ENCODE results near the gene SPTBN1. TPM values are rescaled to one million over a fixed set of nuclear protein-coding genes. Genes with fewer than 3 reads are reported as not detected.

SPTBN1 gene
- total and polyA plus RNA-seq, 2 of the 13 experiments (the other 11 are each of a cell fraction or from before 2014, with no cell fraction given): 123 to 299 TPM

DNA sequence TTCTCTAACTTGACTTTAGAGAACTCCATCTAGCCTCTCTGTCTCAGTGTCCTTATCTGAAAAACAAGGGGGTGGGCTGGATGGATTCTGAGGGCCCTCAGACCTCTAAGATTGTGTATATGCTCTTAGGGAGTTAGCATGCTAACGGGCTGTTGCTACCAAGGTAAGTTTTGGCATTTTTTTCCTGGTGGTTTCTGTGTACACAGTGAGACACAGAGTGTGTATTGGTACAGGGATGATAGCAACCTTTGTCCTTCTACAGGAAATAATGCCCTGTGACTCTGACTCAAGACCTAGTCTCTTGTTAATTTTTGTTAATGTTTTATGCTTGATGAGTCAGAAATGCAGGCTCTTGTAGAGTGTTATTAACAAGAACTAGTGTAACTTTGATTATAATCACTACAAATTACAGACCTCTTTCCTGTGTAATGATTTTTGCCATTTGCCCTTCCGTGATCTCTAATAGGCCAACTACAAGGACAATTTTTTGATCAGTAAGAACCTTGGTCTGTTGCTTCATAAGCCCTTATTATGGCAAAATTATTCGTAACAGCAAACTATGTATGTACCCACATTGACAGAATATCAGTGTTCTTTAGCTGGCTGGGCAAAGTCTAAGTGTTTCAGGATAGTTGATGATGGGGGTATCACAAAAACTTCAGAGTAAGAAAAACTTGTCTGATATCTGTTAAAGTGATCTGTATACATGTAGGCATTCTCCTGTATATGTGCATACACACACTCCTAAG is 89.7 kb downstream of the SPTBN1 start (continued):
- TF ChIP-seq, protein P1, sequence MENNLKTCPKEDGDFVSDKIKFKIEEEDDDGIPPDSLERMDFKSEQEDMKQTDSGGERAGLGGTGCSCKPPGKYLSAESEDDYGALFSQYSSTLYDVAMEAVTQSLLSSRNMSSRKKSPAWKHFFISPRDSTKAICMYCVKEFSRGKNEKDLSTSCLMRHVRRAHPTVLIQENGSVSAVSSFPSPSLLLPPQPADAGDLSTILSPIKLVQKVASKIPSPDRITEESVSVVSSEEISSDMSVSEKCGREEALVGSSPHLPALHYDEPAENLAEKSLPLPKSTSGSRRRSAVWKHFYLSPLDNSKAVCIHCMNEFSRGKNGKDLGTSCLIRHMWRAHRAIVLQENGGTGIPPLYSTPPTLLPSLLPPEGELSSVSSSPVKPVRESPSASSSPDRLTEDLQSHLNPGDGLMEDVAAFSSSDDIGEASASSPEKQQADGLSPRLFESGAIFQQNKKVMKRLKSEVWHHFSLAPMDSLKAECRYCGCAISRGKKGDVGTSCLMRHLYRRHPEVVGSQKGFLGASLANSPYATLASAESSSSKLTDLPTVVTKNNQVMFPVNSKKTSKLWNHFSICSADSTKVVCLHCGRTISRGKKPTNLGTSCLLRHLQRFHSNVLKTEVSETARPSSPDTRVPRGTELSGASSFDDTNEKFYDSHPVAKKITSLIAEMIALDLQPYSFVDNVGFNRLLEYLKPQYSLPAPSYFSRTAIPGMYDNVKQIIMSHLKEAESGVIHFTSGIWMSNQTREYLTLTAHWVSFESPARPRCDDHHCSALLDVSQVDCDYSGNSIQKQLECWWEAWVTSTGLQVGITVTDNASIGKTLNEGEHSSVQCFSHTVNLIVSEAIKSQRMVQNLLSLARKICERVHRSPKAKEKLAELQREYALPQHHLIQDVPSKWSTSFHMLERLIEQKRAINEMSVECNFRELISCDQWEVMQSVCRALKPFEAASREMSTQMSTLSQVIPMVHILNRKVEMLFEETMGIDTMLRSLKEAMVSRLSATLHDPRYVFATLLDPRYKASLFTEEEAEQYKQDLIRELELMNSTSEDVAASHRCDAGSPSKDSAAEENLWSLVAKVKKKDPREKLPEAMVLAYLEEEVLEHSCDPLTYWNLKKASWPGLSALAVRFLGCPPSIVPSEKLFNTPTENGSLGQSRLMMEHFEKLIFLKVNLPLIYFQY (CRISPR knock-in tag; IDR thresholded peaks at IDR 0.05; ENCODE audit: borderline replicate concordance): 0 out of 2 replicates have a peak, but pooled peaks have one; percentile 6
- TF ChIP-seq ZNF674 (CRISPR knock-in tag; IDR thresholded peaks at IDR 0.05; ENCODE audit: low read depth): no peak
- TF ChIP-seq, protein P2, sequence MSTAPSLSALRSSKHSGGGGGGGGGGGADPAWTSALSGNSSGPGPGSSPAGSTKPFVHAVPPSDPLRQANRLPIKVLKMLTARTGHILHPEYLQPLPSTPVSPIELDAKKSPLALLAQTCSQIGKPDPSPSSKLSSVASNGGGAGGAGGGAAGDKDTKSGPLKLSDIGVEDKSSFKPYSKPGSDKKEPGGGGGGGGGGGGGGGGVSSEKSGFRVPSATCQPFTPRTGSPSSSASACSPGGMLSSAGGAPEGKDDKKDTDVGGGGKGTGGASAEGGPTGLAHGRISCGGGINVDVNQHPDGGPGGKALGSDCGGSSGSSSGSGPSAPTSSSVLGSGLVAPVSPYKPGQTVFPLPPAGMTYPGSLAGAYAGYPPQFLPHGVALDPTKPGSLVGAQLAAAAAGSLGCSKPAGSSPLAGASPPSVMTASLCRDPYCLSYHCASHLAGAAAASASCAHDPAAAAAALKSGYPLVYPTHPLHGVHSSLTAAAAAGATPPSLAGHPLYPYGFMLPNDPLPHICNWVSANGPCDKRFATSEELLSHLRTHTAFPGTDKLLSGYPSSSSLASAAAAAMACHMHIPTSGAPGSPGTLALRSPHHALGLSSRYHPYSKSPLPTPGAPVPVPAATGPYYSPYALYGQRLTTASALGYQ (CRISPR knock-in tag; IDR thresholded peaks at IDR 0.05): no peak
- TF ChIP-seq, protein P3, sequence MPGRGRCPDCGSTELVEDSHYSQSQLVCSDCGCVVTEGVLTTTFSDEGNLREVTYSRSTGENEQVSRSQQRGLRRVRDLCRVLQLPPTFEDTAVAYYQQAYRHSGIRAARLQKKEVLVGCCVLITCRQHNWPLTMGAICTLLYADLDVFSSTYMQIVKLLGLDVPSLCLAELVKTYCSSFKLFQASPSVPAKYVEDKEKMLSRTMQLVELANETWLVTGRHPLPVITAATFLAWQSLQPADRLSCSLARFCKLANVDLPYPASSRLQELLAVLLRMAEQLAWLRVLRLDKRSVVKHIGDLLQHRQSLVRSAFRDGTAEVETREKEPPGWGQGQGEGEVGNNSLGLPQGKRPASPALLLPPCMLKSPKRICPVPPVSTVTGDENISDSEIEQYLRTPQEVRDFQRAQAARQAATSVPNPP (CRISPR knock-in tag; IDR thresholded peaks at IDR 0.05): no peak
- no peak for TF ChIP-seq ZNF557 (CRISPR knock-in tag; IDR thresholded peaks at IDR 0.05)
- no peak for TF ChIP-seq ZNF354B (CRISPR knock-in tag; IDR thresholded peaks at IDR 0.05)
- TF ChIP-seq ZNF550 (CRISPR knock-in tag; IDR thresholded peaks at IDR 0.05; ENCODE audit: borderline replicate concordance): no peak
- TF ChIP-seq ZNF841 (CRISPR knock-in tag; IDR thresholded peaks at IDR 0.05; ENCODE audit: borderline replicate concordance): no peak
- TF ChIP-seq SMAD9 (CRISPR knock-in tag; IDR thresholded peaks at IDR 0.05): no peak
- TF ChIP-seq ZNF251 (CRISPR knock-in tag; IDR thresholded peaks at IDR 0.05): no peak
- no peak for TF ChIP-seq SP4 (CRISPR knock-in tag; IDR thresholded peaks at IDR 0.05)
- no peak for TF ChIP-seq ZNF598 (CRISPR knock-in tag; IDR thresholded peaks at IDR 0.05; ENCODE audit: borderline replicate concordance)
- no peak for TF ChIP-seq AHR (CRISPR knock-in tag; IDR thresholded peaks at IDR 0.05)
- TF ChIP-seq, protein P4, sequence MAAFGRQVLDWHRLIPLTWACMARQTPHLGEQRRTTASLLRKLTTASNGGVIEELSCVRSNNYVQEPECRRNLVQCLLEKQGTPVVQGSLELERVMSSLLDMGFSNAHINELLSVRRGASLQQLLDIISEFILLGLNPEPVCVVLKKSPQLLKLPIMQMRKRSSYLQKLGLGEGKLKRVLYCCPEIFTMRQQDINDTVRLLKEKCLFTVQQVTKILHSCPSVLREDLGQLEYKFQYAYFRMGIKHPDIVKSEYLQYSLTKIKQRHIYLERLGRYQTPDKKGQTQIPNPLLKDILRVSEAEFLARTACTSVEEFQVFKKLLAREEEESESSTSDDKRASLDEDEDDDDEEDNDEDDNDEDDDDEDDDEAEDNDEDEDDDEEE (CRISPR knock-in tag; IDR thresholded peaks at IDR 0.05): no peak
- no peak for TF ChIP-seq CENPT (CRISPR knock-in tag; IDR thresholded peaks at IDR 0.05; ENCODE audit: low read depth)
- no peak for TF ChIP-seq ZNF543 (CRISPR knock-in tag; IDR thresholded peaks at IDR 0.05)
- peak; percentile 28; the same call in 1 of the 2 replicates for TF ChIP-seq STAG1 (CRISPR knock-in tag; IDR thresholded peaks at IDR 0.05)
- TF ChIP-seq, protein P5, sequence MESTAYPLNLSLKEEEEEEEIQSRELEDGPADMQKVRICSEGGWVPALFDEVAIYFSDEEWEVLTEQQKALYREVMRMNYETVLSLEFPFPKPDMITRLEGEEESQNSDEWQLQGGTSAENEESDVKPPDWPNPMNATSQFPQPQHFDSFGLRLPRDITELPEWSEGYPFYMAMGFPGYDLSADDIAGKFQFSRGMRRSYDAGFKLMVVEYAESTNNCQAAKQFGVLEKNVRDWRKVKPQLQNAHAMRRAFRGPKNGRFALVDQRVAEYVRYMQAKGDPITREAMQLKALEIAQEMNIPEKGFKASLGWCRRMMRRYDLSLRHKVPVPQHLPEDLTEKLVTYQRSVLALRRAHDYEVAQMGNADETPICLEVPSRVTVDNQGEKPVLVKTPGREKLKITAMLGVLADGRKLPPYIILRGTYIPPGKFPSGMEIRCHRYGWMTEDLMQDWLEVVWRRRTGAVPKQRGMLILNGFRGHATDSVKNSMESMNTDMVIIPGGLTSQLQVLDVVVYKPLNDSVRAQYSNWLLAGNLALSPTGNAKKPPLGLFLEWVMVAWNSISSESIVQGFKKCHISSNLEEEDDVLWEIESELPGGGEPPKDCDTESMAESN (CRISPR knock-in tag; conservative IDR thresholded peaks at IDR 0.05): peak; percentile 57; the same call in 1 of the 2 replicates
- TF ChIP-seq TP53 (CRISPR knock-in tag; conservative IDR thresholded peaks at IDR 0.05): no peak
